ENCODE measurements around the gene ZIK1. TPM values are rescaled to one million over a fixed set of nuclear protein-coding genes. Genes with fewer than 3 reads are reported as not detected.
A peak's percentile ranks its signal among the peaks of the same experiment; 100 is the strongest.

The ZIK1 gene
- total and polyA plus RNA-seq, 2 experiments from 2014 or later: 3.2 to 10.4 TPM

DNA sequence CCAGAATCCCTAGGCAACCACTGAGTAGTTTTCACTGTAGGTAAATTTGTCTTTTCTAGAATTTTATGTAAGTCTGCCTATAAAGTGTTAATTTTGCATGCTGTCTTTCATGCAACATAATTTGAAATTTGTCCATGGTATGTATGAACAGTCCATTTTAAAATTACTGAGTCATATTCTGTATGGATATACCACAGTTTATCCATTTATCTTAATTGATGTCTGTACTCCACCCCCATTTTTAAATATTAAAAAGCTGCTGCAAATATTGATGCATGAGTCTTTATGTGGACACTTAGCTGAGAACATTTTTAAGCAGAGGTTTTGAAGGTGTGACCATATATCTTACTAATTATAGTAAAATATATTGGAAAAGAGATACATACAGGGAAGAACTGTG is 39.1 kb downstream of the ZIK1 start:
- no peak for DNase-seq
- H3K27me3 ChIP-seq (replicated peaks; ENCODE audit: insufficient read depth): no peaks in the 10 kb centered on the region
- H3K9me2 ChIP-seq (ENCODE audit: insufficient read depth): no peaks in the 10 kb centered on the region
- no peaks in the 10 kb centered on the region for H3F3A ChIP-seq (ENCODE audit: insufficient read depth)
- in situ Hi-C loops (cut with MboI): no loop called here
- H3K4me3 ChIP-seq: no peak overlapping the region
- no peaks in the 10 kb centered on the region for H4K20me1 ChIP-seq (ENCODE audit: insufficient read depth)
- H3K4me2 ChIP-seq (ENCODE audit: unreplicated experiment): no peak overlapping the region
- no peak overlapping the region for H3K27ac ChIP-seq
- no peak overlapping the region for H2AFZ ChIP-seq
- peaks cover 82% of the 10 kb centered on the region for H3K79me2 ChIP-seq (ENCODE audit: insufficient read depth)
- no peaks in the 10 kb centered on the region for H3K4me1 ChIP-seq (ENCODE audit: insufficient read depth)
- no peaks in the 10 kb centered on the region for H3K9me3 ChIP-seq (ENCODE audit: low read depth)
- TF ChIP-seq EZH2phosphoT487 (IDR thresholded peaks at IDR 0.05; ENCODE audit: insufficient read depth, low read depth): no peak
- no peak for TF ChIP-seq EZH2 (IDR thresholded peaks at IDR 0.05; ENCODE audit: insufficient read depth, poor library complexity, severe bottlenecking)
- H3K9ac ChIP-seq: no peak overlapping the region
- peaks cover 57% of the 10 kb centered on the region for H3K36me3 ChIP-seq (ENCODE audit: low read depth)

DNA sequence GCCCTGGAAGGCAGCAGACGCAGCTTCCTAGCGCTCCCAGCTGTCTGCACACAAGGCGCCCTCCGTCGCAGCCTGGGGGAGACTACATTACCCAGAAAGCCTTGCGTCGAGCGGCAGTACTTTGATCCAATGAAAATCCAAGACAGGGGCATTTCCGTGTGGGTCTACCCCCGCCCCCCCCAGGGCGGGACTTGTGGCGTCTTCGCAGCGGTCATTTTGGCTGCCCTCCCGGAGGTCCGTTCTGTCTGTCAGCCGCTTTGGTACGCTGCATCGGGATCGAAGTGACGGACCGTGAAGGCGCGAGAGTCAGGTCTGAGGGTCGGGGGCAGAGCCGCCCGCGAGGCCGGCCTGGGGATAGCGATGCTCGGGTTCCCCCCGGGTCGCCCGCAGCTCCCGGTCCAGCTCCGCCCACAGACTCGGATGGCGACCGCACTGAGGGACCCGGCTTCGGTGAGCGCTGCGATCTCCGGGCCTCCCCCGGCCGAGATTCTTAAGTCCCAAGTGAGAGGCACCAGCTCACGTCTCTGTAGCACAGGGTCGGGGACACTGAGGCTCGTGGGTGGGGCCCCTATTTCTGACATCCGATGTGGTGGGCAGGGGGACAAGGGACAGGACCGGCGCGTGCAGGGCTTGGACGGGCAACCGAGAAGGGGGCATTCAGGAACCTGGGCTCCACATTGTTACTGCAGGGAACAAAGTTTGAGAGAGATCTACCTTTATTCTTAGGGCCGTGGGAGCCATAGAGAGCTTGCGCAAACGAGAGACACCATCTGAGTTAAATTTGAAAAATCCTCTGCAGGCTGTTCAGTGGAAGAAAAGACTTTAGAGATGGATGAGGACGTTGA is 49.3 kb downstream of the ZIK1 start, which contains the start of gene ZNF211:
TSS of gene ZNF211 (plus strand) at position 182 of the 845 bp plus-strand sequence. CDS start at position 361, 179 bp downstream.
- peak within 1 kb of the TSS; percentile 38 for H3K27ac ChIP-seq
- H3K4me3 ChIP-seq: peak within 1 kb of the TSS; percentile 99
- H3K27me3 ChIP-seq (replicated peaks; ENCODE audit: insufficient read depth): no peaks in the 10 kb centered on the region
- peak; percentile 98 for DNase-seq
- WGBS, 2 experiments (ENCODE audit: low coverage in 1 of 2, low lambda C conversion rate in 2 of 2, missing lambda C conversion rate in 2 of 2): 1 to 2% methylated on average over 58 to 59 of the region's 59 CpGs
- peak within 1 kb of the TSS; percentile 84 for H3K4me2 ChIP-seq (ENCODE audit: unreplicated experiment)
- peaks cover 28% of the 10 kb centered on the region for H3K36me3 ChIP-seq (ENCODE audit: low read depth)
- peaks cover 4% of the 10 kb centered on the region; the same call in 1 of the 2 replicates for H3F3A ChIP-seq (ENCODE audit: insufficient read depth)
- no peaks in the 10 kb centered on the region for H3K9me3 ChIP-seq (ENCODE audit: low read depth)
- peaks cover 47% of the 10 kb centered on the region for H3K79me2 ChIP-seq (ENCODE audit: insufficient read depth)
- TF ChIP-seq EZH2phosphoT487 (IDR thresholded peaks at IDR 0.05; ENCODE audit: insufficient read depth, low read depth) (no peak), EZH2 (IDR thresholded peaks at IDR 0.05; ENCODE audit: insufficient read depth, poor library complexity, severe bottlenecking) (no peak)
- H2AFZ ChIP-seq: peak within 1 kb of the TSS; percentile 99
- H3K9ac ChIP-seq: peak within 1 kb of the TSS; percentile 87
- H3K4me1 ChIP-seq (ENCODE audit: insufficient read depth): peaks cover 6% of the 10 kb centered on the region; the same call in 1 of the 2 replicates
- no peaks in the 10 kb centered on the region for H3K9me2 ChIP-seq (ENCODE audit: insufficient read depth)
- in situ Hi-C loops (cut with MboI): no loop called here
- H4K20me1 ChIP-seq (ENCODE audit: insufficient read depth): no peaks in the 10 kb centered on the region

GRCh38 chr19:57633832-57634131 is 49.8 kb downstream of the ZIK1 start:
- Histone ChIP-seq H3F3A (ENCODE audit: insufficient read depth) (peaks cover 4% of the 10 kb centered on the region; the same call in 1 of the 2 replicates), H3K4me2 (ENCODE audit: unreplicated experiment) (peak overlapping the region; percentile 84), H3K27me3 (replicated peaks; ENCODE audit: insufficient read depth) (no peaks in the 10 kb centered on the region), H2AFZ (peak overlapping the region; percentile 99), H3K9me2 (ENCODE audit: insufficient read depth) (no peaks in the 10 kb centered on the region), H4K20me1 (ENCODE audit: insufficient read depth) (no peaks in the 10 kb centered on the region), H3K36me3 (ENCODE audit: low read depth) (peaks cover 33% of the 10 kb centered on the region), H3K79me2 (ENCODE audit: insufficient read depth) (peaks cover 47% of the 10 kb centered on the region), H3K4me1 (ENCODE audit: insufficient read depth) (peaks cover 6% of the 10 kb centered on the region; the same call in 1 of the 2 replicates), H3K4me3 (peak overlapping the region; percentile 99), H3K9me3 (ENCODE audit: low read depth) (no peaks in the 10 kb centered on the region), H3K27ac (no peak overlapping the region), H3K9ac (peak overlapping the region; percentile 87)
- WGBS, 2 experiments (ENCODE audit: low coverage in 1 of 2, low lambda C conversion rate in 2 of 2, missing lambda C conversion rate in 2 of 2): 37 to 45% methylated on average over 6 of the region's 6 CpGs
- DNase-seq: no peak
- no peak for TF ChIP-seq EZH2phosphoT487 (IDR thresholded peaks at IDR 0.05; ENCODE audit: insufficient read depth, low read depth)
- TF ChIP-seq EZH2 (IDR thresholded peaks at IDR 0.05; ENCODE audit: insufficient read depth, poor library complexity, severe bottlenecking): no peak
- in situ Hi-C loops (cut with MboI): no loop called here

- Histone ChIP-seq H4K20me1 (ENCODE audit: insufficient read depth) (no peaks in the 10 kb centered on the region), H3K4me3 (no peak overlapping the region), H3K9me3 (ENCODE audit: low read depth) (no peaks in the 10 kb centered on the region), H3K79me2 (ENCODE audit: insufficient read depth) (peaks cover 52% of the 10 kb centered on the region), H3K36me3 (ENCODE audit: low read depth) (peaks cover 58% of the 10 kb centered on the region), H2AFZ (no peak overlapping the region), H3K4me2 (ENCODE audit: unreplicated experiment) (no peak overlapping the region), H3K4me1 (ENCODE audit: insufficient read depth) (peaks cover 6% of the 10 kb centered on the region; the same call in 1 of the 2 replicates), H3K27ac (no peak overlapping the region), H3K9me2 (ENCODE audit: insufficient read depth) (no peaks in the 10 kb centered on the region), H3K9ac (no peak overlapping the region), H3F3A (ENCODE audit: insufficient read depth) (no peaks in the 10 kb centered on the region), H3K27me3 (replicated peaks; ENCODE audit: insufficient read depth) (no peaks in the 10 kb centered on the region)
- no peak for DNase-seq
- 75 to 82% methylated on average over 4 of the region's 4 CpGs for WGBS, 2 experiments (ENCODE audit: low coverage in 1 of 2, low lambda C conversion rate in 2 of 2, missing lambda C conversion rate in 2 of 2)
- in situ Hi-C loops (cut with MboI): no loop called here
- no peak for TF ChIP-seq EZH2phosphoT487 (IDR thresholded peaks at IDR 0.05; ENCODE audit: insufficient read depth, low read depth)
- TF ChIP-seq EZH2 (IDR thresholded peaks at IDR 0.05; ENCODE audit: insufficient read depth, poor library complexity, severe bottlenecking): no peak
These were observed 53.4 kb downstream of the ZIK1 start for GRCh38 chr19:57637379-57637778.

All from GM23248 (cell line).